ENCODE data around the gene PARD6G. TPM values are rescaled to one million over a fixed set of nuclear protein-coding genes. Genes with fewer than 3 reads are reported as not detected.

PARD6G gene
- total RNA-seq, 1 donor from 2014 or later, result 21.8 TPM

GRCh38 chr18:80149667-80150066, 97.6 kb downstream of the PARD6G start:
- Mint-ChIP-seq H3K4me3 (no peak overlapping the region), H3K27ac (no peak overlapping the region), H3K36me3 (peaks cover 16% of the 10 kb centered on the region), H3K9me3 (no peaks in the 10 kb centered on the region), H3K4me1 (peaks cover 8% of the 10 kb centered on the region), H3K27me3 (ENCODE audit: insufficient read depth, low read depth) (no peaks in the 10 kb centered on the region)
- Histone ChIP-seq H3K27ac (no peak overlapping the region), H2AFZ (replicated peaks) (no peak overlapping the region), H3K79me2 (ENCODE audit: low read depth) (no peaks in the 10 kb centered on the region), H3K4me3 (no peak overlapping the region), H3K4me1 (no peaks in the 10 kb centered on the region), H3K4me2 (no peak overlapping the region), H4K20me1 (ENCODE audit: low read depth) (peaks cover 2% of the 10 kb centered on the region), H3K27me3 (no peaks in the 10 kb centered on the region), H3K9ac (no peak overlapping the region), H3F3A (ENCODE audit: low read depth) (peaks cover 5% of the 10 kb centered on the region), H3K9me3 (ENCODE audit: low read depth) (no peaks in the 10 kb centered on the region), H3K36me3 (no peaks in the 10 kb centered on the region)
- no peak for DNase-seq (ENCODE audit: low spot score)
- TF ChIP-seq EZH2 (IDR thresholded peaks at IDR 0.05) (no peak), EZH2phosphoT487 (IDR thresholded peaks at IDR 0.05) (no peak)
- TF ChIP-seq, protein P1, sequence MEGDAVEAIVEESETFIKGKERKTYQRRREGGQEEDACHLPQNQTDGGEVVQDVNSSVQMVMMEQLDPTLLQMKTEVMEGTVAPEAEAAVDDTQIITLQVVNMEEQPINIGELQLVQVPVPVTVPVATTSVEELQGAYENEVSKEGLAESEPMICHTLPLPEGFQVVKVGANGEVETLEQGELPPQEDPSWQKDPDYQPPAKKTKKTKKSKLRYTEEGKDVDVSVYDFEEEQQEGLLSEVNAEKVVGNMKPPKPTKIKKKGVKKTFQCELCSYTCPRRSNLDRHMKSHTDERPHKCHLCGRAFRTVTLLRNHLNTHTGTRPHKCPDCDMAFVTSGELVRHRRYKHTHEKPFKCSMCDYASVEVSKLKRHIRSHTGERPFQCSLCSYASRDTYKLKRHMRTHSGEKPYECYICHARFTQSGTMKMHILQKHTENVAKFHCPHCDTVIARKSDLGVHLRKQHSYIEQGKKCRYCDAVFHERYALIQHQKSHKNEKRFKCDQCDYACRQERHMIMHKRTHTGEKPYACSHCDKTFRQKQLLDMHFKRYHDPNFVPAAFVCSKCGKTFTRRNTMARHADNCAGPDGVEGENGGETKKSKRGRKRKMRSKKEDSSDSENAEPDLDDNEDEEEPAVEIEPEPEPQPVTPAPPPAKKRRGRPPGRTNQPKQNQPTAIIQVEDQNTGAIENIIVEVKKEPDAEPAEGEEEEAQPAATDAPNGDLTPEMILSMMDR (IDR thresholded peaks at IDR 0.05), result no peak

- H3K4me1 ChIP-seq, result no peaks in the 10 kb centered on the region
- H3K36me3 Mint-ChIP-seq, result peaks cover 13% of the 10 kb centered on the region
- no peaks in the 10 kb centered on the region for H3K9me3 ChIP-seq (ENCODE audit: low read depth)
- H3F3A ChIP-seq (ENCODE audit: low read depth), result peaks cover 5% of the 10 kb centered on the region
- no peaks in the 10 kb centered on the region for H3K27me3 ChIP-seq
- H3K9ac ChIP-seq, result no peak overlapping the region
- H3K4me3 ChIP-seq, result no peak overlapping the region
- no peak overlapping the region for H3K27ac ChIP-seq
- no peaks in the 10 kb centered on the region for H3K79me2 ChIP-seq (ENCODE audit: low read depth)
- no peak for DNase-seq (ENCODE audit: low spot score)
- H3K9me3 Mint-ChIP-seq, result no peaks in the 10 kb centered on the region
- H3K4me2 ChIP-seq, result no peak overlapping the region
- H3K27me3 Mint-ChIP-seq (ENCODE audit: insufficient read depth, low read depth), result no peaks in the 10 kb centered on the region
- H4K20me1 ChIP-seq (ENCODE audit: low read depth), result no peaks in the 10 kb centered on the region
- peak overlapping the region; percentile 84 for H3K4me3 Mint-ChIP-seq
- TF ChIP-seq EZH2 (IDR thresholded peaks at IDR 0.05) (no peak), EZH2phosphoT487 (IDR thresholded peaks at IDR 0.05) (no peak)
- TF ChIP-seq, protein P1 (IDR thresholded peaks at IDR 0.05), result no peak
- no peaks in the 10 kb centered on the region for H3K36me3 ChIP-seq
- H3K27ac Mint-ChIP-seq, result no peak overlapping the region
- H3K4me1 Mint-ChIP-seq, result peaks cover 8% of the 10 kb centered on the region
- no peak overlapping the region for H2AFZ ChIP-seq (replicated peaks)
Observed at GRCh38 chr18:80148326-80149199, 98.8 kb downstream of the PARD6G start.

GRCh38 chr18:80147418-80148325, 99.6 kb downstream of the PARD6G start:
- H2AFZ ChIP-seq (replicated peaks), result no peak overlapping the region

More at GRCh38 chr18:80147418-80148325, 99.6 kb downstream of the PARD6G start:
- Histone ChIP-seq H3K4me2 (peak overlapping the region; percentile 47), H3K36me3 (no peaks in the 10 kb centered on the region), H3F3A (ENCODE audit: low read depth) (peaks cover 5% of the 10 kb centered on the region), H4K20me1 (ENCODE audit: low read depth) (no peaks in the 10 kb centered on the region), H3K27me3 (no peaks in the 10 kb centered on the region), H3K4me3 (peak overlapping the region; percentile 32), H3K9me3 (ENCODE audit: low read depth) (no peaks in the 10 kb centered on the region), H3K27ac (no peak overlapping the region), H3K9ac (no peak overlapping the region), H3K79me2 (ENCODE audit: low read depth) (no peaks in the 10 kb centered on the region), H3K4me1 (no peaks in the 10 kb centered on the region)
- Mint-ChIP-seq H3K9me3 (no peaks in the 10 kb centered on the region), H3K27ac (peak overlapping the region; percentile 46), H3K27me3 (ENCODE audit: insufficient read depth, low read depth) (no peaks in the 10 kb centered on the region), H3K36me3 (peaks cover 13% of the 10 kb centered on the region), H3K4me3 (peak overlapping the region; percentile 84), H3K4me1 (peaks cover 8% of the 10 kb centered on the region)
- DNase-seq (ENCODE audit: low spot score), result peak; percentile 51
- TF ChIP-seq, protein P1 (IDR thresholded peaks at IDR 0.05), result no peak
- TF ChIP-seq EZH2phosphoT487 (IDR thresholded peaks at IDR 0.05), result no peak
- TF ChIP-seq EZH2 (IDR thresholded peaks at IDR 0.05), result no peak

All from neural progenitor cell (in vitro differentiated cells).